ENCODE data around the gene ADARB2.

DNA sequence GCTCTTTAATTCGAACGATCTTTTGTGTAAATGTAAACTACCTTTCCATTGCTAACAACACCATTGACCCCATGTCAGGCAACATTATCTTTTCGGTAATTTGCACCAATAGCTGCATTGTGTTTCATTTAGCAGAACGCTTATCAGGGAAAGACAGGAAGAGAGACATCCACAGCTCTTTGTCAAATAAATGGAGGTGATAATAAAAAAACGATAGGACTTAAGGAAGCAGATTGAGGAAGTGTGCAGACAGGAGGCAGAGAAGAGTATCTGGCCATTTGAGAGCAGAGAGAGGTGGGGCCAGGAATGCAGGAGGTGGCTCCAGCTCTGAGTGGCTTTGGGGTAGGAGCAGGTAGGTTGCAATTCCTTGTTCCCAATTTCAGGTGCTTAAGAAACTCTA, 37.5 kb upstream of the ADARB2 start:
- TF ChIP-seq EZH2 (IDR thresholded peaks at IDR 0.05; ENCODE audit: borderline replicate concordance) (no peak), EZH2phosphoT487 (IDR thresholded peaks at IDR 0.05; ENCODE audit: low read depth, severe bottlenecking, unreplicated experiment) (no peak)
- TF ChIP-seq, protein P1, sequence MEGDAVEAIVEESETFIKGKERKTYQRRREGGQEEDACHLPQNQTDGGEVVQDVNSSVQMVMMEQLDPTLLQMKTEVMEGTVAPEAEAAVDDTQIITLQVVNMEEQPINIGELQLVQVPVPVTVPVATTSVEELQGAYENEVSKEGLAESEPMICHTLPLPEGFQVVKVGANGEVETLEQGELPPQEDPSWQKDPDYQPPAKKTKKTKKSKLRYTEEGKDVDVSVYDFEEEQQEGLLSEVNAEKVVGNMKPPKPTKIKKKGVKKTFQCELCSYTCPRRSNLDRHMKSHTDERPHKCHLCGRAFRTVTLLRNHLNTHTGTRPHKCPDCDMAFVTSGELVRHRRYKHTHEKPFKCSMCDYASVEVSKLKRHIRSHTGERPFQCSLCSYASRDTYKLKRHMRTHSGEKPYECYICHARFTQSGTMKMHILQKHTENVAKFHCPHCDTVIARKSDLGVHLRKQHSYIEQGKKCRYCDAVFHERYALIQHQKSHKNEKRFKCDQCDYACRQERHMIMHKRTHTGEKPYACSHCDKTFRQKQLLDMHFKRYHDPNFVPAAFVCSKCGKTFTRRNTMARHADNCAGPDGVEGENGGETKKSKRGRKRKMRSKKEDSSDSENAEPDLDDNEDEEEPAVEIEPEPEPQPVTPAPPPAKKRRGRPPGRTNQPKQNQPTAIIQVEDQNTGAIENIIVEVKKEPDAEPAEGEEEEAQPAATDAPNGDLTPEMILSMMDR (IDR thresholded peaks at IDR 0.05; ENCODE audit: poor library complexity) = no peak

Data from hepatocyte (in vitro differentiated cells).